GM10847 (cell line): Measurements from ENCODE around the gene POLA1.

Experiments used
- POLR2A ChIP-seq: IDR thresholded peaks from 2 replicates; pipeline ENCODE4 v1.6.1; 2011; ENCODE audit not compliant: insufficient read length; ENCODE audit errors: extremely low read depth

Gene POLA1

GRCh38 chrX:25001808-25002660, 308.3 kb downstream of the POLA1 start:
- no peak for TF ChIP-seq POLR2A

DNA sequence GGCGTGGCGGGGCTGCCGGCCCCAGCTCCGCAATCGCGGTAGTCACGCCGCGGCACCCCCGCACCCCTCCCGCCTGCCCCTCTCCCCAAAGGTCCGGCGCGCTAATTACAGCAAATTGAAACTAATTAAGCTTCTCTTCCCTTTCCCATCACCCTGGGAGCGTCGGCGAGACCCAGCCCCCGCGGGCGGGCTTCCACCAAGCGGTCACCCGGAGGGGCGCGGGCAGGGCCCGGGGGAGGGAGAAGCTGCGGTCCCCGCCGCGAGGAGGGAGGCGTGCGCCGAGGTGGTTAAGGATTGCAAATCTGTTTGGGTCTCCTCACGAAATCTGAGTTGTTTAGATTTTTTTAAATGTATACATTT, 308.9 kb downstream of the POLA1 start:
- no peak for TF ChIP-seq POLR2A

GRCh38 chrX:25003066-25003849, 309.5 kb downstream of the POLA1 start:
- no peak for TF ChIP-seq POLR2A

DNA sequence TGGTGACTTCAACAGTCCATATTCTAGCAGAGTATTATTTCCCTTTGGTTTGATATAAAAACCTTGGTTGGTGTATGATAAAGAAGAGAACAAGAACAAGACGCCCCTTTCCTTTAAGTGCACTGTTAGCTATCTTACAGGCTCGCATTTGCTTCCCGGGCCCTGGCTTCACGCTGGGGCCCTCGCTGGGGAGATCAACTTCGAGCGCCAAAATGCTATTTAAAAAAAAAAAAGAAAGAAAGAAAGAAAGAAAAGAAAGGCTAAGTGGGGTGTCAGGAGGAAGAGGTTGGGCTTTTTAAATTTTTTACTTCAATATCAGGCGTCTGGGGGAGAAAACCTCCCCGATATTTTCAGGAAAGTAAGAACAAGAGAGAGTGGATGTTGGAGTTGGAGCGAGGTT, 310.3 kb downstream of the POLA1 start:
- no peak for TF ChIP-seq POLR2A

DNA sequence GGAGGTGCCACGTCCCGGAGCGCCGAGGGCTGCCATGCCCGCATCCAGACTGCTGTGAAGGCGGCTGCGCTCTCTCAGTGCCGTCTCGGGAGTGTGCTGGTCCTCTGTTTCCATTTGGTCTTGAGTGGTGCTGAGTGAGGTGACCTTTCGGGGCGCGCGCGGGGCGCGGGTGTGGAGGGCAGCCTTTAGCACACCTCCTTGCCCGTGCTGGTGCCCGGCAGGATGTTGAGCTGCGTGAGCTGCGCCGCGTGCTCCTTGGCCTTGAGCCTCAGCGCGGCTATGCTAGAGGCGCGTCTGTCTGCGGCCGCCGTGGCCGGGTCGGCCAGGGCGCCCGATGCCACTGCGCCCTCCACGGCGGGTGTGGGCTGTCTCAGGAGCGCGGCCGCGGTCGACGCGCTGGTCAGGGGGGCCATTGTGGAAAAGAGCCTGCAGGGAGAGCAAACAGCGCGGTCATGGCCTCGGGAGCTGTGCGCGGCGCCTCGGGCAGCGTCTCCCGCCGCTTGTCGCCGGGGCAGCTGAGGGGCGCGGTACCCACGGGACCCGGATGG, 310.8 kb downstream of the POLA1 start:
- no peak for TF ChIP-seq POLR2A

GRCh38 chrX:25005034-25005381, 311.3 kb downstream of the POLA1 start:
- no peak for TF ChIP-seq POLR2A

- no peak for TF ChIP-seq POLR2A
These were observed 311.9 kb downstream of the POLA1 start for GRCh38 chrX:25005382-25006185.

- no peak for TF ChIP-seq POLR2A
These were observed 312.9 kb downstream of the POLA1 start for GRCh38 chrX:25006586-25007058.

DNA sequence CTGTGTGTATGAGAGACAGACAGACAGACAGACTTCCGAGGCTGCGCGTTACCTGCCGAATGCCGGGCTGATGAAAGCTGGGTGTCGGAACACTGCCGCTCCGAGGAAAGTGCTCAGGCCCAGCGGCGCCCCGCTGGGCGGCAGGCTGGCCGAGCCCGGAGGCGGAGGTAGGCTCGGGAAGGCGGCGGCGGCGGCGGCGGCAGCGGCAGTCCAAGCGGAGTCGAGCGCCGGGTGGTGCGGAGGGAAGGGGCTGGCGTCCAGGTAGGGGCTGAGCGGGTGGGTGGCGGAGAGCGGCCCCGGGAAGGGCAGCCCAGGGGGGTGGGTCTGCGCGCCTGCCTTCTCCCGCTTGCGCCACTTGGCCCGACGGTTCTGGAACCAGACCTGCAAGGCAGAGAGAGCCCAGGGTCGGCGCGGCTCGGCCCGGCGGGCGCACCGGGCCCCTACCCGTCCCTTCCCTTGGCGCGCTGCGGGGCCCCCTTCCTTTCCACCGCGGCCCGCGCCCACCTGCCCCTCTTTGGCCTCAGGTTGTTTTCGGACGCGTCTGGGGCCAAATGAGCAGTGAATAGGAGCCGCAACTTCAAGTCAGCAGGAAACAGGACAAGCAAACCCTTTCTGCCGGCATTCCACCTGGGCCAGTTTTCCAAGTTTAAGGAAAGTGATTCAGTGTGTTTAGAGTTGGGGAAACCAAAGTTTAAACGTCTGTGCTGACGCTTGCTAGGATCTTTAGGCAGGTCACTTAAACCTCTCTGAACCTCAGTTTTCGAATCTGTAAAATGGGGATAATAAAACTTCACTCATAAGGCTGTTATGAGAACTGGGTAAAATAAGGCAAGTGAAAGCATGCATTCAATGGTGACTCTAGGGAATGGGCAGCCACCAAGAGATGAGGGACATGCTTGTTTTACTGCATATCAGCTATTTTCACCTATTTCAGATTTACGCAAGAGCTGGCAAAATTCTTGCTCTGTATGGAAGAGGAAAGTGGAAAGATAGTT, 313.6 kb downstream of the POLA1 start:
- TF ChIP-seq POLR2A, result no peak

DNA sequence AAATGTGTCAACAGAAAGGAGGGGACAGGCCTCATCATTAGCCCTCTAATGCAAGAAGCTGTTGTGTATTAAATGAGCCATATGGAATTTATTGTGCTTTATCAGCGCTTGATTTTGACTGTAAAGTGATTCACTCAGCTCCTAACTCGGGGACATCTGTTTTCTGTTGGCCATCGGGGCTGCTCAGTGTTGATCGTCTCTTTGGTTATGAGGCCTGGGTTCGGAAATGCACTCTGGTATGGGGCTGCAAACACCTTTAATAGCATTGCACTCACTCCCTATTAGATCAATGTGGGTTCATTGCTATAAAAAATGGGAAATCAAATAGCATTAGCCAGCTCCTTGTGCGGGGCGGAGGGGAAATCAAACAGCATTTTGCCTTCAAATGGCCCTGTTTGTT, 315.7 kb downstream of the POLA1 start:
- TF ChIP-seq POLR2A, result no peak

DNA sequence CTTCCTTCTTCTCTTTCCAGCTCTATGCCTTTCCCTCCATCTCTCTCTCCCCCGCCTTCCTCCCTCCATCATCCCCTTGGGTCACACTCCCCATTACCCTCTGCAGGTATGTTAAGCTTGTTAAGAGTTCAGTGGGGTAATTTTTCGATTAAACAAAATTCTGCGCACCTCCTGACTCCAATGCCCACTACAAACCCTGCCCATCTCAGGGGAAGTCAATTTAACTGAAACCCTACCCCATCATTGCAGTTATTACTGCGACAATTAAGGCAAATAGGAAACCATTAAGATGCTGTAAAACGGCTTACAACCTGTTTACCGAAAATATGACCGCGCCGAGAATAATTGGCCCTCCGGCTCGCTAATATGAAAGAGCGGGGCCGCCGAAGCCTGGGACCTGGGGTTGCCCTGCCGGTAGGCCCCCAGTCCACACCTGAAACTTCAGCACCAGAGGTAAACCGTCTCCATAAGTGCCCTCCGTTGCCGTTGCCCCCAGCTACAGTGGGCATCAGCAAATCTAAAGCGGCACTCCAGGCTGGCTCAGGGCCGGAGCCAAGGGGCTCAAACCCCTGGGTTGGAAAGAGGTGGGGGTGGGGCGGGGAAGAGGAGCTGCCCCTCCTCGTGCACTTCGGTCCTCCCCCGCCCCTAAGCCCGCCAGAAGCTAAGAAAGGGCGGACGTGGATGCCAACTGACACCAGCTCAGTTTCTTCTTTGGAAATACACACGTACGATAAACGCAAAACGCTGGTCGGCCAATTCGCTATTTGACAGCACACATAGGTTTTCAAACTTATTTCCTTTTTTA, 317.3 kb downstream of the POLA1 start:
- TF ChIP-seq POLR2A, result no peak

DNA sequence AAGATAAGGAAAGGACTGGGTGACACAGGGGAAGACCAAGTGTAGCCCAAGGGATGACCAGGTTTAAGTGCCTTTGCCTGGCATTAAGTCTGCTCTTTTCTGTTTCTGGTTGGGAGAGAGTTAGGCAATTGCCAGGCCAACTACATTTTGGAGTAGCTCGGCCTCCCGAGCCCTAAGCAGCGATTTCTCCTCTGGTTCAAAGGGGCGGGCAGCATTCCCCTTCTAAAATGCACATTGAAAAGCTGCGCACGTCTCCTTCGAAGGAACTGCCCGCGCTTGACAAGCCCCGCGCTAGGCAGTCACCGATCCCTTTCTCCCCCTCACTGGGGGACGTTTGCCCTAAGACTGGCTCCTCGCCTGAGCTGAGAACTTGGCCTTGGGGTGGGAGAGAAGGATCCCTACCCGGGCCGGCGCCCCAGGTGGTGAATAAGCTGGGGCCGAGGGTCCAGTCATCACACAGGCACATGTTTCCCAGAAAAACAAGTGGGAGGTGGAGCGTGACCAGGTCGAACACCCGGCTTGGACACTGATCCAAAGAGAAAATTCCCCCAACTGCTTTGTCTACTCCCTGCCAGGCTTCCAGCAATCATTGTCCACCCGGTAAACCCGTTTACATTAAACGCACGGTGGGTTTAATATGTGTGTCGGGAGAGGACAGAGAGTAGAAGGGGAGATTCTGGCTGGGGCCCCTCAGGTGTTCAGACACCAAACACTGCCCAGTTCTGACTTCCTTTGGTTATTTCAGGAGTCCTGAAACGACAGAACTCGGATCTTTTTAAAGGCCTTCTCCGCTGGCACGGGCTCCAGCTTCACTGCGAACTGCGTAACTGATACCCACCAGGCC, 318.1 kb downstream of the POLA1 start:
- TF ChIP-seq POLR2A, result no peak

DNA sequence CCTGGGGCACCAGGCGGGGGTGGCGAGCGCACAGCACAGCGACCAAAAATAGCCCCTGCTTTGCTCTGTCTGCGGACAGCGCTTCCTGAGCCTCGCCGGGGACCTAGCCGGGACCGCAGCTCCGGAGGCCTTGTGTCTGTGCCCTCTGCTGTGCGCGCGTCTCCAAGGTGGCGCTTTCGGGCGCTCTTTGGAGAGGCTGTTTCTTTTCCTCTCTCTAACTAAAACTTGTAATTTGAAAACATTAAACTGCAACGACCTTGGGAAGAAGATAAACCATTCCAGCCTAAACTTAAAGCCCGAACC, 318.7 kb downstream of the POLA1 start:
- no peak for TF ChIP-seq POLR2A
